IPS DF 6.9 (cell line): ENCODE data around the gene GARIN5A.

Experiments
- DNase-seq: peaks from one replicate; pipeline ENCODE4 v3.0.0-alpha.2; 2013; ENCODE audit warnings: low read depth, low spot score
- H3K27ac ChIP-seq: one replicate; pipeline ENCODE4 v1.5.1; 2013; ENCODE audit warnings: low read length, control low read depth
- H3K27me3 ChIP-seq: 2 replicates; pipeline ENCODE4 v1.6.1; 2013; ENCODE audit warnings: mild to moderate bottlenecking, low read length; ENCODE audit not compliant: control insufficient read depth, insufficient read depth
- H3K36me3 ChIP-seq: 2 replicates; pipeline ENCODE4 v1.6.1; 2013; ENCODE audit warnings: low read length; ENCODE audit not compliant: control insufficient read depth, insufficient read depth
- H3K4me1 ChIP-seq: 2 replicates; pipeline ENCODE4 v1.6.1; 2013; ENCODE audit warnings: low read length; ENCODE audit not compliant: control insufficient read depth, insufficient read depth
- H3K4me3 ChIP-seq: 2 replicates; pipeline ENCODE4 v1.5.1; 2013; ENCODE audit warnings: mild to moderate bottlenecking, low read length
- H3K9me3 ChIP-seq: 2 replicates; pipeline ENCODE4 v1.6.1; 2013; ENCODE audit warnings: low read length, inconsistent platforms; ENCODE audit not compliant: control insufficient read depth, insufficient read depth
- WGBS: extraction: QIAGEN DNeasy Blood & Tissue Kit; methylation state at CpG from one replicate; pipeline ENCODE4 v1.1.7; 2013; ENCODE audit warnings: mixed read lengths, missing lambda C conversion rate; ENCODE audit not compliant: insufficient read length, insufficient coverage; 5-methylcytosine and 5-hydroxymethylcytosine counted together

The GARIN5A gene

DNA sequence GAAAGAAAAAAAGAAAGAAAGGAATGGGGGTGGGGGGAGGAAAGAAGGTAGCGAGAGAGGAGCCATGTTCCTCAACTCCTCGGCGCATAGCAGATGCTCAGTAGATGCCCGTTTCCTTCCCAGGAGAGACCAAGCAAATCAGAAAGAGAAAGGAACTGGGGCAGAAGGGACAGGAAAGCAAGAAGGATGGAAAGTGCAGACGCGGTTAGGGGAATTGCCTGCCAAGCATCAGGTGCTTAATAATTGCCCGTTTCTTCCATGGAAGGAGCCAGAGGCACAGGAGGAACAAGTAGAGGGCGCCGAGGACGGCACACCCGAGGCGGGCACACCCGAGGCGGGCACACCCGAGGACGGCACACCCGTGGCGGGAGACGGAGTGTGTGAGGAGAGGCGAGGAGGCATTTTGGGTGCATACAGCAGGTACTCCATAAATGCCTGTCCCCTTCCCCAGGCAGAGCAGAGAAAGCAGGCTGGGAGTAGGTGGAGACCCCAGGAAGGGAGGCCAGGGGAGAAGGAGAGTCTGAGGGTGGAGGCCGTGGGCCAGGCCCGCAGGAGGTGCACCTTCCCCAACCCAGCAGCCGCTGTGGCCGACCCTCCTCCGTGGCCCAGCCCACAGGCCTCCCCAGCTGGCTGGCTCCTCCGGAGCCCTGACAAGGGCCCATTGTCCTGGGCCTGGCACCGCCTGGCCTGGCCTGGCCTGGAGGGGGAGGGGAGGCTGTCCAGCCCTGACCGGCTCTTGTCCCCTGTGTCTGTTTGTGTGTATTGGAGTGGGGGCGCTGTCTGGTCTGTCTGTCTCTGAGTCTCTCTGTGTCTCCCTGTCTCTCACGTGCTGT is 19.8 kb upstream of the GARIN5A start:
- WGBS: no CpG with 5 or more reads among the region's 30 CpGs
- Histone ChIP-seq H3K36me3 (no peaks in the 10 kb centered on the region), H3K27ac (no peak overlapping the region), H3K27me3 (no peaks in the 10 kb centered on the region; the same call in 1 of the 2 replicates), H3K4me1 (peaks cover 4% of the 10 kb centered on the region; the same call in 1 of the 2 replicates), H3K9me3 (peaks cover 5% of the 10 kb centered on the region), H3K4me3 (no peak overlapping the region)
- DNase-seq: no peak

DNA sequence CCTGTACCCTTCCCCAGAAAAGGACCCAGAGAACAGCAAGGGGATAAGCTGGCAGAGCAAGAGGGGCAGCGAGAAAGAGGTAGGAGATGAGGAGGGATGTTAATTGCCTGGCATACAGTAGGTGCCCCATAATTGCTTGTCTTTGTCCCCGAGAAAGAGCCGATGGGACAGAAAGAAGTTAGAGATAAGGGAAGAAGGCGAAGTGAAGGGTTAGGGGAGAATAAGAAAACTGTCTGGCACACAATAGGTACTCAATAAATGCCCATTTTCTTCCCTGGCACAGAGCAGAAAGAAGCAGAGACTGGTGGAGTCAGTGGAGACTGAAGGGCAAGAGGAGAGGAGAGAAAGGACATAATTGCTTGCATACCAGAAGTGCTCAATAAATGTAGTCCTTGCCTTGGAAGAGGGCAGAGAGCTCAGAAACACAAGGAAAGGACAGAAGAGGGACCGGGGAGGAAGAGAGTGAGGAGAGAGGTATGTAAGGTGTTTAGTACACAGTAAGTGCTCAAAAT is 18.4 kb upstream of the GARIN5A start:
- H3K9me3 ChIP-seq: peaks cover 5% of the 10 kb centered on the region
- H3K27ac ChIP-seq: no peak overlapping the region
- H3K36me3 ChIP-seq: no peaks in the 10 kb centered on the region
- no peak for DNase-seq
- H3K27me3 ChIP-seq: no peaks in the 10 kb centered on the region; the same call in 1 of the 2 replicates
- H3K4me1 ChIP-seq: no peaks in the 10 kb centered on the region; the same call in 1 of the 2 replicates
- H3K4me3 ChIP-seq: no peak overlapping the region
- no CpG with 5 or more reads among the region's 5 CpGs for WGBS

DNA sequence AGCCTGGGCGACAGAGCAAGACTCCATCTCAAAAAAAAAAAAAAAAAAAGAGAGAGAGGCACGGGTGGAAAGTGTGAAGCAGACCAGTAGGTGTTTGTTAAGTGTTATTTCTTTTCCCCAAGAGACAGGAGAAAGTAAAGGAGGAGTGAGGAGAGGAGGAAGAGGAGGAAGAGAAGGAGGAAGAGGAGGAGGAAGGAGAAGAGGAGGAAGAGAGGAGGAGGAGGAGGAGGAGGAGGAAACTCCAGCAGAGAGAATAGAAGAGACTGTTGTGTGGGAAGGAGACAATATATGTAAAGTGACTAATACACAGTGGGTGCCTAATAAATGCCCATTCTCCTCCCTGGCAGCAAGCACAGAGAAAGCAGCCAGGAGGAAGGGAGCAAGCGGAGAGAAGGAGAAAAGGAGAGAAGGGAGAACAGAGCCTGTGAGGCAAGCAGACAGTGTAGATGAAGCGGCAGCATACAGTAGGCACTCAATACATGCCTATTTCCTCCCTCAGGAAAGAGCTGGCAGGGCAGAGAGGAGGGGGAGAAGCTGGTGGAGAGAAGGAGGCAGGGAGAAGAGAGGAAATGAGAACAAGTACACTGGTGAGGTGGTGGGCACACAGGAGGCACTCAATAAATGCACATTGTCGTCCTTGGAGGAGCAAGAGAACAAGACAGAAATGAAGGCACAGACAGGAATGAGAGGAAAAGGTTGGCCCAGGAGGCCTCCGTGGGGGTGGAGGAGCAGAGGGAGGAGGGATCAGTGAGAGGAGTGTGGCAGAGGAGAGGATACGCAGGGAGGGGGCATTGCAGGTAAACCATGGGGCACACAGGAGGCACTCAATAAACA is 17.8 kb upstream of the GARIN5A start:
- no peaks in the 10 kb centered on the region for H3K36me3 ChIP-seq
- H3K4me3 ChIP-seq: no peak overlapping the region
- no peak for DNase-seq
- no CpG with 5 or more reads among the region's 7 CpGs for WGBS
- peaks cover 5% of the 10 kb centered on the region for H3K9me3 ChIP-seq
- no peaks in the 10 kb centered on the region for H3K27me3 ChIP-seq
- H3K4me1 ChIP-seq: no peaks in the 10 kb centered on the region; the same call in 1 of the 2 replicates
- no peak overlapping the region for H3K27ac ChIP-seq

DNA sequence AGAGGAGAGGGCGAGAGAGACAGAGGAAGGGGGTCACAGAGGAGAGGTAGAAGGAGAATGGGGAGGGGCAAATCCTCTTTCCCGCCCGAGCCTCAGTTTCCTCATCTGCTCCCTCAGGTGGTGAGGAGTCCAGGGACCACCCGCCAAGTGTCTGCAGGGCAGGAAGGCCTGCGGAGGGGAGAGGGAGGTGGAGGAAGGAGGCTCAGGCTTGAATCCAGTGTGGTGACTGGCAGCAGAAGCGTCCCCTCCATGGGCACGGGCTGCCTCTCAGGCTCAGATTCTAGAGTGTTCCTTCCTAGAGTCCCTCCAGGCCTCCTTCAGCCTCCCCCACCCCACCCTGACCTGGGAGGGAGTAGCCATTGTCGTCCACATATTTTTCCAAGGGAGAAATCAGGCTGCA is 16.5 kb upstream of the GARIN5A start:
- no peak for DNase-seq
- H3K9me3 ChIP-seq: peaks cover 5% of the 10 kb centered on the region
- no peak overlapping the region for H3K4me3 ChIP-seq
- no CpG with 5 or more reads among the region's 8 CpGs for WGBS
- H3K36me3 ChIP-seq: no peaks in the 10 kb centered on the region
- H3K27me3 ChIP-seq: no peaks in the 10 kb centered on the region
- no peaks in the 10 kb centered on the region; the same call in 1 of the 2 replicates for H3K4me1 ChIP-seq
- H3K27ac ChIP-seq: no peak overlapping the region

DNA sequence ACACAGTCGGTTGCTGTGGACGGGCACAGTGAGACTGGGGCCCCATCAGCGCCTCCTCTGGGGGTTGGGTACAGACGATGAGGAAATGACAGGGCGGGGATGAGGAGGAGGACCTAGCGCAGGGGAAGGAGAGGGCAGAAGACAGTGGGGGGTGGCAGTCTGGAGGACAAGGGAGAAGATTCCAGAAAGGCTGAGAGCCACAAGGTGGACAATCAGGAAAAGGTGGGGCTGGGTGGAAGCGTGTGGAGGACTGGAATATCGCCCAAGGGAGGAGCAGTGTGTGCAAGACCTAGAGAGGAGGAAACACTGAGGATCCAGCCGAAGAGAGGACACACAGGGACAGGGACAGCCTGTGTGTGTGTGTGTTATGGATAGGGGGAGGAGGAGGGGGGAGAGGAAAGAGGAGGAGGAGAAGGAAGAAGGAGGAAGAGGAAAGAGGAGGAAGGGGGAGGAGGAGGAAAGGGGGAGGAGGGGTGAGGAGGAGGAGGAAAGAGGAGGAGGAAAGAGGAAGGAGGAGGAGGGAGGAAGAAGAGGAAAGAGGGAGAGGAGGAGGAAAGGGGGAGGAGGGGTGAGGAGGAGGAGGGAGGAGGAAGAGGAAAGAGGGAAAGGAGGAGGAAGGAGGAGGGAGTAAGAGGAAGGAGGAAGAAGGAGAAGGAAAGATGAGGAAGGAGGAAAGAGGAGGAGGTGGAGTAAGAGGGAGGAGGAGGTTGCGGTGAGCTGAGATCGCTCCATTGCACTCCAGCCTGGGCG is 15.8 kb upstream of the GARIN5A start:
- Histone ChIP-seq H3K27ac (no peak overlapping the region), H3K4me3 (no peak overlapping the region), H3K4me1 (no peaks in the 10 kb centered on the region; the same call in 1 of the 2 replicates), H3K27me3 (no peaks in the 10 kb centered on the region), H3K36me3 (no peaks in the 10 kb centered on the region), H3K9me3 (peaks cover 5% of the 10 kb centered on the region)
- no peak for DNase-seq
- WGBS: no CpG with 5 or more reads among the region's 12 CpGs

DNA sequence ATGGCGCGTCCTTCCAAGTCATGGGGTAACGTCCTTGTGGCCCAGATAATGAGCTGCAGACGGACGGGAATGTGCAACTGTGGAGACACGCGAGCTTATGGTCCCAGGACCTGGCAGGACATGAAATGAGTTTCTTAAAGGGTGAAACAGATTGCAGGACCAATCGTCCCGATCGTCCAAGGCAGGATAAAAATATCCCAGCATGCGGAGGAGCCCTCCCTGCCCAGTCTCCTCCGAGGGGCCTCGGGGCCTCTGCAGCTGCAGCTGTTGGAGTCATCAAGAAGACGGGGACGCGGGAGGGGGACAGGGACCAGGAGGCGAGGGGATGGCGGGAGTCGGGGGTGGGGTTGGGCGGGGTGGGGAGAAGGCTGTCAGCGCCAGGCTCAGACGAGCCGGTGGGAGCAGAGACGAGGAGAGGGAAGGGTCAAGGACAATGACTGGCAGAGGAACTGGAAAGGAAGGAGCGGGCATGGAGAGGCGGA is 14.4 kb upstream of the GARIN5A start:
- no peak overlapping the region for H3K4me3 ChIP-seq
- peaks cover 8% of the 10 kb centered on the region for H3K9me3 ChIP-seq
- no peak for DNase-seq
- H3K36me3 ChIP-seq: no peaks in the 10 kb centered on the region
- H3K27ac ChIP-seq: no peak overlapping the region
- no CpG with 5 or more reads among the region's 26 CpGs for WGBS
- no peaks in the 10 kb centered on the region for H3K27me3 ChIP-seq
- no peaks in the 10 kb centered on the region; the same call in 1 of the 2 replicates for H3K4me1 ChIP-seq

DNA sequence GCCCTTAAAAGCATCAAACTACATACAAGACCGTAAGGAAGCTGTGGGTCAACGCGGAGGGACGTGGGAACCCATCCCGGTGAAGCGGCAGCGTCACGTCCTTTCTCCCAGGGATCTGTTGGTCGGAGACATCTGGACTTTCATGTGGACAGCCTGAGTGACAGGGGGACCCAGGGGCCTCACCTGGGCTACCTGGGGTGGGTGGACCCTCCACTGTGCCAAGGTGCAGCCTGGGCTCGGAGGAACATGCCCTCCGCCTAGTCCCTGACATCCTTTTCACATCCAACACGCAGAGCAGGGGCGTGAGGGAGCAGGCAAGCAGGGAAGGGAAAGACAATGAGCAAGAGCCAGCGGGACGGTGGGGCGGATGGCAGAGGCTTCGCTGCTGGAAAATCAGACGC is 13.8 kb upstream of the GARIN5A start:
- no CpG with 5 or more reads among the region's 18 CpGs for WGBS
- Histone ChIP-seq H3K27me3 (no peaks in the 10 kb centered on the region), H3K4me3 (no peak overlapping the region)

DNA sequence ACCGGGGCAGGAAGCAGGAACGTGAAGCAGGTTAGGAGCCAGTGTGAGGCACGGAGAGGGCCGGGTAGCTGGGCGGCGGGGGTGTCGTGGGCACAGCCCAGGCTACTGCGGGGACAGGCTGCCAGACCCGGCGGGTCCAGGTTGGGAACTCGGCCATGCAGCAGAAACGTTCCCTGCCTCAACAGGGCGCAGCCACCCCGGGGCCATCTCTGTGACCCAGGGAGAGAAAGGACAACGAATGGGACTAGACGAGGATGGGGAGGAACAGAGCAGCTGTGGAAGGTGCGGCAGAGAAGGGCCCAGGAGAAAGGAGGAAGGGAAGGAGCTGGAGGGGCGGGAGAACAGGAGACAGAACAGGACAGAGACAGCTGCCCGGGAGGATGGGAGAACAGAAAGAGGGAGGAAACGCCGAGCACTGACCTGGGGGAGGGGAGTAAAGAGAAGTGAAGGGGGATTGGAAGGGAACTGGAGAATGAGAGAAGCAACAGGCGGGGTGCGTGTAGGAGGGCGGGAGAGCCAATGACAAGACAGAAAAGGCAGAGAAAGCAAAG is 12.9 kb upstream of the GARIN5A start:
- Histone ChIP-seq H3K4me1 (no peaks in the 10 kb centered on the region; the same call in 1 of the 2 replicates), H3K4me3 (no peak overlapping the region), H3K9me3 (peaks cover 17% of the 10 kb centered on the region), H3K36me3 (no peaks in the 10 kb centered on the region), H3K27me3 (no peaks in the 10 kb centered on the region; the same call in 1 of the 2 replicates), H3K27ac (no peak overlapping the region)
- WGBS: no CpG with 5 or more reads among the region's 24 CpGs
- DNase-seq: no peak

More for the DNA sequence above, 13.8 kb upstream of the GARIN5A start:
- H3K36me3 ChIP-seq: no peaks in the 10 kb centered on the region
- H3K27ac ChIP-seq: no peak overlapping the region
- H3K9me3 ChIP-seq: peaks cover 12% of the 10 kb centered on the region
- no peak for DNase-seq
- no peaks in the 10 kb centered on the region; the same call in 1 of the 2 replicates for H3K4me1 ChIP-seq

DNA sequence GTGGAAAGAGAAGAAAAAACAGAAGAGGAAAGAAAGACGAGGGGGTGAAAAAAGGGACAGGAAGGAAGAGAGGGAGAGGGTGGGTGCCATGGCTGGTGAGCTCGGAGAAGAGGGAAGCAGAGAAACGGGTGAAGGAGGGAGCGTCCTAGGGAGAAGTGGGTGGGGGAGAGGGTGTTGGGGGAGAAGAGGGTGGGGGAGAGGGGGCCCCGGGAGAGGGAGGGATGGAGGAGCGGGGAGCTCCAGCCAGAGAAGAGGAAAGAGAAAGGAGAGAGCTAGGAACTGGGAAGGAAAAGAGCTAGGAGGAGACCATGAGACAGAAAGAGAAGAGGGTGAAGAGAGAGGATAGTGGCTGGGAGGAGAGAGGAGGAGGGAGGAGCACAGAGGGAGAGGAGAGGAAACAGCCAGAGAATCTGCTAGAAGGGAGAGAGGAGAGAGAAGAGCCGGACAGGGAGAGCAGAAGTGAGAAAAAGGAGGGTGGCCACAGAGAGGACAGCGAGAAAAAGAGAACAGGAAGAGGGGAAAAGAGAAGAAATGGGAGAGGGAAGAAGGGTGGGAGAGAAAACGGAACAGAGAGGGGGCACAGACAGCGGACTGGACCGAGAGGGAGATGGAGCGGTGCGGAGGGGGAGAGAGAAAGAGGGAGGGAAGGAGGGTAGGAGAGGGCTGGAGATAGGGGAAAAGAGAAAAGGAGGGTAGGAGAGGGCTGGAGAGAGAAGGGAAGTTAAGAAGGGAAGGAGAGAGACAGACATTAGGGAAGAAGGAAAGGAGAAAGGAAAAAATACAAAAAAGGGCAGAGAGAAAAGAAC is 11.9 kb upstream of the GARIN5A start:
- Histone ChIP-seq H3K4me3 (no peak overlapping the region), H3K27me3 (no peaks in the 10 kb centered on the region; the same call in 1 of the 2 replicates), H3K4me1 (no peaks in the 10 kb centered on the region; the same call in 1 of the 2 replicates), H3K9me3 (peaks cover 14% of the 10 kb centered on the region), H3K27ac (no peak overlapping the region), H3K36me3 (no peaks in the 10 kb centered on the region)
- no CpG with 5 or more reads among the region's 13 CpGs for WGBS
- DNase-seq: no peak
